Stimulated activated CD4-positive, alpha-beta T cell treated with anti-CD3 and anti-CD28 coated beads, Interleukin-4, amount 100 ng/mL, for 1 hour (primary cell): ENCODE data around the gene ATXN10.

Experiments used
- DNase-seq: peaks from one replicate; pipeline ENCODE4 v3.0.0-alpha.2; 2020

Gene ATXN10

GRCh38 chr22:45882881-45883810 is 211.5 kb downstream of the ATXN10 start:
- DNase-seq: no peak

GRCh38 chr22:45883811-45884170 is 212.2 kb downstream of the ATXN10 start:
- no peak for DNase-seq

DNA sequence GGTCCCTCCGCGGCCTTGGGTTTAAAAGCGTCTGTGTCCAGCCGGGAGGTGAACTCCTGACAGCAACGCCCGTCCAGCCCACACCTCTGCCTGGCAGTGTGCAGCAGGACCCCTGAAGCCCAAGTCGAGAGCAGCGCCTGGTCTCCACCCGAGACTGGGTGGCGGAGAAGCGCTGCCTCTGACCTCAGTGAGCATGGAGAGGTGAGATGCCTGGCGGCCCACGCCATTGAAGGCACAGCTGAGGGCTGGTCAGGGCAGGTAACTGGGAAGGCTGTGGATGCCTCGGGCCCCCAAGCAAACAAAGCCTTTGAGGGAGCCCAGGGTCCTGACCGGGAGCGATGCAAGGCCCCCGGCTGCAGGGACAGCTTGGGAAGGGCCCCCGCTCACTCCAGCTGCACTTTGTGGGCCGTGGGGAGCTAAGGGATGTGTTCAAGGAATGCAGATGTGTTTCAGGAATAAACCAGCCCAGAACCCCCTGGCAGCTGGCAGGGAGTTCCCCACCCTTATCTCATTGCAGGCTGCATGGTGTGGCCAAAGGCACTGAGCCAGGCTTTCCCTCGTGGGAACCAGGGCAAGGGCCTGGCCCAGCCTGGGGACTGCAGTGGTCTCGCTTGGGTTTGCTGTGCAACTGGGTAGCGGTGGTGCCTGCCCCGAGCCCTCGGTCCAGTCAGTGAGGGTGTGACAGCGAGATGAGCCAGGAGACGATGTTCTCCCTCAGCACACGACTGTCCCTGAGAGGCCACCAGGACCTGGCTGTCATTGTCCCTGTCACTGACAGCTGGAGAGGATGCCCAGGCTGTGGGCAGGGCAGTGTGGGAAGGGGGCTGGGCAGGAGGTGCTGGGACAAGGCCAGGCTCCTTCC is 212.8 kb downstream of the ATXN10 start:
- no peak for DNase-seq

DNA sequence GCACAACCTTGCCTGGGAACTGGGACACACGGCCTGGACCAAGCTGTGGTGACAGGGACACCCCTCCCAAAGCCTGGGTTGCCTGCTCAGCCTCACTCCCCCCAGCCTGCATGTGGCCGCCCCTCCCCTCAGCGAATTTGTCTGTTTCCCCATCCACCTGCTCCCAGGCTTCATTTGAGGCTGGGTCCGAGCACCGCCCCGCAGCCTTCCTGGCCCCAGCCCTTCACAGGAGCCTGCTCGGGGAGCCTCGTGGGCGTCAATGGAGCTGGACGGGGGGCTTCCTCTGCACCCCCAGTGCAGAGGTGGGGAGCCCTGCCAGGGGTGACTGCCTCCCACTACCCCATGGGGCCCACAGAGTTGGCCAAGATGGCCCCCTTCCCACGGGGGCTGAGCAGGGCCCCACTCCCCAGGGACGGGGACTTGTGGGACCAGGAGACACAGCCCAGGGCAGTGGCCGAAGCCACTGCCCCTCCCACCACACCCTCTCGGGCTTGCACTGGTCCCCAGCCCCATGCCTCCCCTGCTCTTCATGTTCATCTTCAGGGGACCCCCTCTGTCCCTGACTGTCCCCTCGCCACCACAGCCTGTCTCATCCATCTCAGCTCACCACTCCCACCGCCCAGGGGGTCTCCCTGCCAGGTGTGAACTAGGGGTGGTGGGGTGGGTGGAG is 213.7 kb downstream of the ATXN10 start:
- DNase-seq: no peak

GRCh38 chr22:45885941-45886395 is 214.3 kb downstream of the ATXN10 start:
- no peak for DNase-seq

DNA sequence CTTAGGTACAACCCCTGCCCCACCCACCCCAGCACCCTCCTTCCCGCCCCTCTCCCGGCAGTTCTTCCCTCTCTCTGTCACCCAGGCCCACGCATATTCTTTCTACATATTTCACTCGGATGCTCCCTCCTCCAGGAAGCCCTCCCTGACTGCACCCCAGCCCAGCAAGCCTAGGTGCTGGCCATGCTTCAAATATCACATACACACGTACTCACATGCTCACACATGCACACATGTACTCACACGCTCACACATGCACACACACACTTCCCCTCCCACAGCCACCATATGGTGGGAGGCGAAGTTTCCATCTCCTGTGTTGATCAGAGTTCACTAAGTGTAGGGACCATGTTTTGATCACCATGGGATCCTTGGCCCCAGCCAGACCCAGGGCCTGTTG is 214.9 kb downstream of the ATXN10 start:
- no peak for DNase-seq

- DNase-seq: no peak
These were observed 215.8 kb downstream of the ATXN10 start for GRCh38 chr22:45887202-45888131.

DNA sequence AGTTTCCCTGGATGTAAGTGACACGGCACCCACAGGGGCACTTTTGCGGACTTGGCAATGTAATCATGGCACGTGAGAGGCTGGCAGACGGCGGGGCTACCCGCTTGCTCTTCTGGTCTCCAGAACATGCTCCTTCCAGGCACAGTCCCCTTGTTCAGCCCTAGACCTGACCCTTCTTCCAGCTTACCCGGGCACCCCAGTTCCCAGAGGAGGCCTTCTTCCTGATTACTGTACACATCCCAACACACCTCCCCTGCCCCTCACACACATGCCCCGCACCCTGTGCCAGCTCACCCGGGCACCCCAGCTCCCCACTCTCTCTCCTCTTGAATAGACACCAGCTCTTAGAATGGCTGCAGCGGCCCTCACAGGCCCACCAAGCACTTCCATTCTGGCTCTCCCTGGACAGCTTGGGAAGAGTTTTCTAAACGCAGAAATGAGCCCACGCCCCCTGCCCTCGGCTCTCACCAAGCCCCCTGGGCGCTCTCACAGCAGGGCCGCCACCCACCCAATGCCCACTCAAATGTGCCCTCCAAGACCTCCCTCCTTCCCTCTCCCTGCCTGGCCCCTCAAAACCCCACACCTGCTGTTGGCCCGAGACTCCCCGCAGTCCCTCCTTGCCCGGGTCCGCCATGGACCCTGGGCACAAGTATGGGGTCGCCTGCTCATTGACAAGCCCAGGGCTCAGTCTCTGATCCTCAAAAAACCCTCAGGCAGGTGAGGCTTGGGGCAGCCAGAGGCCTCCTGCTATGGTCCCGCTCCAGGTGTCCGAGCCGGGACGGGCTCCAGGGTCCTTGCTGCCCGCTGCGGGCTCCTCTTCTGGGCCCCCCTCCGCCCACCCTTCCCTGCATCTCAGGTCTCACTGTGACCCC is 216.8 kb downstream of the ATXN10 start:
- DNase-seq: no peak

GRCh38 chr22:45889093-45889538 is 217.5 kb downstream of the ATXN10 start:
- DNase-seq: no peak

DNA sequence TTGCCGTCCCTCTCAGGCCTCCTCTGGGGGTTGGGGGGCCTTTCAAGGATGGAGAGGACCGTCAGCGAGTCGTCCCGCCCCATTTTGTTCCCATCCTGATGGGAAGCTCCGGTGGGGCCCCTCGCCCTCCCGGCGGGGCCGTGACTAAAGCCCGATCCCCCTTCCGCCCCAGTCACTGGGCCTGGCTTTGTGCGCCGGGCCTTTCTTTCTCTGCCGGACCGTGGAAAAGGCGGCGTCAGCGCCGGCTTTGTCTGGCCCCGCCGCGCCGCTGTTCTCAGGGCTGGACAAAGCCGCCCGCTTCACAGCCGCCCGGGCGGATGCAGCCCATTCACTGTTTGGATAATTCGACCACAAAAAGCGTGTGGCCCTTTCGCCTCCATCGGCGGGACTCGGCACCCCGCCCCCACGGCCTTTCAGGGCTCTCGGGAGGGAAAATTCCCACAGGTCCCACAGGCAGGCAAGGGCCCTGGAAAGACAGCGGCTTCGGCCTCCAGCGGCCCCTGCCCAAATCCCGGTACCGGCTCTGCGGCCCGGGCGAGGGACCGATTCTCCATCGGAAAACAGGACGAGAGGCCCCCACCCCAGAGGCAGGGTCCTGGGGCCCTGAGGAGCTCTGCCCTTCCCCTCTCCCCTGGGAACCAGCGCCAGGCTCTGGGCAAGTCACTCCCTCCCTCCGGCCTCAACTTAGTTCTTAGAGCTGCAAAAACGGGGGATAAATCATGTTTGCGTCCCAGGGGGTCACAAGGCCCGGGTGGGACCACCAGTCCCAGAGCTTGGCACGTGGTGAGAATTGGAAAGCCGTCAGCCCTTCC is 218.1 kb downstream of the ATXN10 start:
- no peak for DNase-seq

DNA sequence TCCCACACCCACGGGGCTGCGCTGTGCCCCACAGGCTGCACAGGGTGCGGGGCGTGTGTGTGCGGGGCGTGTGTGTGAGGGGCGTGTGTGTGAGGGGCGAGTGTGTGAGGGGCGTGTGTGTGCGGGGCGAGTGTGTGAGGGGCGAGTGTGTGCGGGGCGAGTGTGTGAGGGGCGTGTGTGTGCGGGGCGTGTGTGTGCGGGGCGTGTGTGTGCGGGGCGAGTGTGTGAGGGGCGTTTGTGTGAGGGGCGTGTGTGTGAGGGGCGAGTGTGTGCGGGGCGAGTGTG is 218.7 kb downstream of the ATXN10 start:
- DNase-seq: no peak

GRCh38 chr22:45891021-45891421 is 219.4 kb downstream of the ATXN10 start:
- no peak for DNase-seq

GRCh38 chr22:45891471-45891995 is 219.9 kb downstream of the ATXN10 start:
- no peak for DNase-seq

DNA sequence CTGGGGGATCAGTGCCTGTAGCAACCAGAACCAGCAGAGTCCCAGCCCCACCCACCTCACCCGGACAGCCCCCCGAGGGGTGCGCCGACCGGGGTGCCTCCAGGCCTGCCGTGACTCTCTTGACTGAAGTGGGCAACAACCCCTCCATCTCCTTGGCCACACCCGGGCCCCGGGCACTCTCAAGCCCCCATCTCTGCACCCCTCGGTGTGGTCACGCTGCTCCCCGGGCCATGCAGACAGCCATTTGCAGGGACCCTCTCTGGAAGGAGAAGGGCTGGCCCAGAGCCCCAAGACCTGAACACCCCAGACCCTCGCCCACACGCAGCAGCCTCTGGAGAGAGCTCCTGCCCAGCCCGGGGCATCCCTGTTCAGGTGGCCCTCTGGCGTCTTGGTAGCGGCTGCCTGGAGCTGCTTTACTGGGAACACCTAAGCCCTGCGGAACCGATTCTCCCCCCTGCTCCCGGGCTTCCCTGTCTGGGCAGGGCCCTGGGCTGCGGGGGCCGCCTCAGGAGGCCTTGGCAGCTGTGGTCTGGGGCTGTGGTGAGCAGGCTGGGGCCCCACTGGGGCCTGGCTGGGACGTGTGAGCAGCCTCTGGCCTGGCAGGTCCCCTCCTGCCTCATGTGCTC is 220.5 kb downstream of the ATXN10 start:
- DNase-seq: no peak

GRCh38 chr22:45892681-45893461 is 221.2 kb downstream of the ATXN10 start:
- DNase-seq: no peak

GRCh38 chr22:45893516-45893915 is 221.9 kb downstream of the ATXN10 start:
- DNase-seq: no peak
